NT2/D1 (cell line): ENCODE results near the gene STK31.

Experiments
- SUZ12 ChIP-seq: IDR thresholded peaks from 2 replicates; pipeline ENCODE4 v1.6.1; 2011; ENCODE audit not compliant: insufficient read length, insufficient read depth; ENCODE audit errors: extremely low read depth
- YY1 ChIP-seq: IDR thresholded peaks from 2 replicates; pipeline ENCODE4 v1.6.1; 2011; ENCODE audit not compliant: insufficient read length, insufficient read depth
- ZNF274 ChIP-seq: IDR thresholded peaks from 2 replicates; pipeline ENCODE4 v1.6.1; 2011; ENCODE audit warnings: mild to moderate bottlenecking, low read depth, low read length

- TF ChIP-seq YY1 (no peak), ZNF274 (no peak), SUZ12 (no peak)
These were observed 7.8 kb downstream of the STK31 start for GRCh38 chr7:23717788-23718187.
